GM12865 (cell line): ENCODE data around the gene PCCA.

Source experiments
- DNase-seq: peaks from one replicate; pipeline ENCODE4 v3.0.0; 2010; ENCODE audit warnings: low read depth
- H3K4me3 ChIP-seq: 2 replicates; pipeline ENCODE4 v1.5.1; 2011; ENCODE audit warnings: mild to moderate bottlenecking, low read depth, low read length, control low read depth
- TF ChIP-seq, protein P1 (sequence below): IDR thresholded peaks from 2 replicates; pipeline ENCODE4 v1.5.1; 2011; ENCODE audit warnings: low read length, control low read depth, low read depth, inconsistent platforms; ENCODE audit not compliant: insufficient read depth; ENCODE audit errors: missing control alignments

PCCA gene

DNA sequence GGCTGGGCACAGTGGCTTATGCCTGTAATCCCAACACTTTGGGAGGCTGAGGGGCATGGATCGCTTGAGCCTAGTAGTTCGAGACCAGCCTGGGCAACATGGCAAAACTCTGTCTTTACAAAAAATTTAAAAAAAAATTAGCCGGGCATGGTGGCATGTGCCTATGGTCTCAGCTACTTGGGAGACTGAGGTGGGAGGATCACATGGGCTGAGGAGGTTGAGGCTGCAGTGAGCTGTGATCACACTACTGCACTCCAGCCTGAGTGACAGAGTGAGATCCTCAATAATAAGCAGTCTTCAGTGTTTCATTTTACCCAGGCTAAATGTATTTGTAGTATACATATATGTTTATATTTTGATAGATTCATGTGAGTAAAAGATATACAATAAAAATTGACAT lies 414.7 kb downstream of the PCCA start:
- H3K4me3 ChIP-seq = no peak overlapping the region
- TF ChIP-seq, protein P1, sequence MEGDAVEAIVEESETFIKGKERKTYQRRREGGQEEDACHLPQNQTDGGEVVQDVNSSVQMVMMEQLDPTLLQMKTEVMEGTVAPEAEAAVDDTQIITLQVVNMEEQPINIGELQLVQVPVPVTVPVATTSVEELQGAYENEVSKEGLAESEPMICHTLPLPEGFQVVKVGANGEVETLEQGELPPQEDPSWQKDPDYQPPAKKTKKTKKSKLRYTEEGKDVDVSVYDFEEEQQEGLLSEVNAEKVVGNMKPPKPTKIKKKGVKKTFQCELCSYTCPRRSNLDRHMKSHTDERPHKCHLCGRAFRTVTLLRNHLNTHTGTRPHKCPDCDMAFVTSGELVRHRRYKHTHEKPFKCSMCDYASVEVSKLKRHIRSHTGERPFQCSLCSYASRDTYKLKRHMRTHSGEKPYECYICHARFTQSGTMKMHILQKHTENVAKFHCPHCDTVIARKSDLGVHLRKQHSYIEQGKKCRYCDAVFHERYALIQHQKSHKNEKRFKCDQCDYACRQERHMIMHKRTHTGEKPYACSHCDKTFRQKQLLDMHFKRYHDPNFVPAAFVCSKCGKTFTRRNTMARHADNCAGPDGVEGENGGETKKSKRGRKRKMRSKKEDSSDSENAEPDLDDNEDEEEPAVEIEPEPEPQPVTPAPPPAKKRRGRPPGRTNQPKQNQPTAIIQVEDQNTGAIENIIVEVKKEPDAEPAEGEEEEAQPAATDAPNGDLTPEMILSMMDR = no peak
- DNase-seq = no peak

DNA sequence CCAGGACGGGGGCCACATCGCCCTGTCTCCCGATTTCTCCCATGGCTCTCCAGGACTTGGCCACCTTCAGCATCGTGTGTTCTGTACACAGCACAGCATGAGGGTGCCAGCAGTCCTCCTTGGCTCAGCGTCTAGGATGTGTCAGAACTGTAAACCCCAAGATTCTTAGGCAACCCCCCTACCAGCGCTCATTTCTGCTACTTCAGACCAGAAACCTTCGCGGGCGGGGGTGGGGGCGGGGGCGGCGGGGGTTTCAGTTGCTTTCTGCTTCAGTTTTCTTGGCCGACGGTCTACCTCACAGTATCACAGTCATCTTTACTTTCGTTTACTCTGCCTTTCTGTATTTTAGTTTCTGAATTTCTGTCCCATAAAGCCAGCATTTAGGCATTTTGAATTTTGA lies 417.3 kb downstream of the PCCA start:
- TF ChIP-seq, protein P1 = no peak

GRCh38 chr13:100506600-100507422 lies 417.9 kb downstream of the PCCA start:
- peak; percentile 44 for DNase-seq
- H3K4me3 ChIP-seq = peak overlapping the region; percentile 44
- TF ChIP-seq, protein P1 = no peak

More for the DNA sequence above, 417.3 kb downstream of the PCCA start:
- peak overlapping the region; percentile 44 for H3K4me3 ChIP-seq
- DNase-seq = peak; percentile 77

- TF ChIP-seq, protein P1 = no peak
- no peak overlapping the region for H3K4me3 ChIP-seq
- no peak for DNase-seq
Observed at GRCh38 chr13:100508455-100508854, 419.6 kb downstream of the PCCA start.

DNA sequence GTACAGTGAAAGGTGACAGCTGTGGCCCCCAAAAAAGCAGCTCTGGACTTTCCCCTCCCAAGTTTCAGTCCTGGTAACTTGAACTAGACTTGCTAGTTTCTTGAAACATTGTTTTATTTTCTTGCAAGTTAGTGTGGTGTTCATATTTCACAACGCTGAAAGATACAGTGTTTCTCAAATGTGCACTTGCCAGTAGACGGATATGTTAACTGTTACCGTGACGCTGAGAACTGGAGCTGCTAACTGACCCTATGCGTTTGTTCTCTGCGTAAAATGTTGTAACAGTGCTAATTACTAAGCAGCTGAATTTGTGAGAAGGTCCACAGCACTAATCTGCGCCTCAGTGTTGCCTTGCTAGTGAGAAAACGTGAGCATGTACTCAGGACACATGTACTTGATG lies 420.1 kb downstream of the PCCA start:
- TF ChIP-seq, protein P1 = no peak
- no peak overlapping the region for H3K4me3 ChIP-seq
- no peak for DNase-seq

- TF ChIP-seq, protein P1 = no peak
- DNase-seq = no peak
Observed at GRCh38 chr13:100510208-100510957, 421.5 kb downstream of the PCCA start.

More at GRCh38 chr13:100510208-100510957, 421.5 kb downstream of the PCCA start:
- no peak overlapping the region for H3K4me3 ChIP-seq
